C4-2B (cell line): Measurements from ENCODE around the gene LRRC3C.

Experiments
- CTCF ChIP-seq: fragments of 450-650 bp; conservative IDR thresholded peaks from 2 replicates; pipeline ENCODE4 v1.5.1; 2017; ENCODE audit warnings: mild to moderate bottlenecking
- ZFX ChIP-seq: fragments of 450-650 bp; IDR thresholded peaks from 2 replicates; pipeline ENCODE4 v1.6.1; 2017

GRCh38 chr17:39913989-39914388, 13.5 kb upstream of the LRRC3C start:
- no peak for TF ChIP-seq CTCF
- TF ChIP-seq ZFX, result no peak
